Ishikawa (cell line): ENCODE data around the gene C16orf87.

Experiments
- FOXM1 ChIP-seq: IDR thresholded peaks from 2 replicates; pipeline ENCODE4 v1.6.1; 2012; ENCODE audit warnings: low read depth, borderline replicate concordance
- YY1 ChIP-seq: IDR thresholded peaks from 2 replicates; pipeline ENCODE4 v1.6.1; 2012; ENCODE audit warnings: low read depth

DNA sequence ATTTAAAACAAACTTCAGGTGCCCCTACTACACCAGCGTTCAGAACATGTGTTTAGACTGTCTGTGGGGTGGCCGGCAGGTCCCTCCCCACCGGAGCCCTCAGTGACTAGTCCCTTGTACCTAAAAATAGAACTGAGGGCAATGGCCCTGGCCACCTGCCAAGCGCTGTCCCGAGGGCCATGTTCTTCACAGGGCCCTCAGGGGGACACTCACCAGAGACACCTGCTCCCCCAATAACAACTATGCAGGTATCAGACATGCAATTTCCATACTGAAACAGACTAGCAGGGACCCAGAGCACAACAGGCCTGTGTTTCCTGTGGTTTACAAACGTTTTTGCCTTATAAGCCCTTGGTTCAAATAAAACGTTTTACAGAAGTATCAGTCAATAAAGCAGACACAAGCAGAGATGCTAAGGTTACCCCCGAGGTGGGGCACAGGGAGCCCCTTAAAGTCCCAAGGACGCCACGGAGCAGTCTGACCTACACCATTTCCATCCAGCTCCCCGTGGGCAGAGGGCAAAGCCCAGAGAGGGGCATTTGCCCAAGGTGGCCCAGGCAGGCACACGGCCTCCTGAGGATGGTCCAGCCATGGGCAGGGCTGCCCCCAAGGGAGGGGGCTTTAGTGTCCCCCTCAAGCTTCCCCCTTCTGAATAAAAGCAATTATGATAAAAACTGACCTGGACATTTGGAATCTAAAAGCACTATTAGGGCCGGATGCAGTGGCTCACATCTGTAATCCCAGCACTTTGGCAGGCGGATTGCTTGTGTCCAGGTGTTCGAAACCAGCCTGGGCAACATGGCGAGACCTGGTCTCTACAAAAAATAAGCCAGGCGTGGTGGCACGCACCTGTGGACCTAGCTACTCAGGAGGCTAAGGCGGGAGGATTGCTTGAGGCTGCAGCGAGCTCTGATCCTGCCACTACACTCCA lies 81.9 kb downstream of the C16orf87 start:
- TF ChIP-seq YY1 (no peak), FOXM1 (no peak)
